MCF 10A (cell line): ENCODE data around the gene TMEM140. TPM values are rescaled to one million over a fixed set of nuclear protein-coding genes. Genes with fewer than 3 reads are reported as not detected.

Experiments
- BruUV-seq: library from RNA; stranded (reverse); fragments of 400-500 nt; replicated peaks from 2 replicates; lab custom pipeline; 2021; lab: Mats Ljungman, UMichigan
- CTCF ChIA-PET: fragments of 300-600 bp; sonication (Branson Sonifier 250); formaldehyde crosslinking; extraction: SDS; loops from one replicate; lab custom pipeline; 2021; ENCODE audit warnings: antibody characterized with exemption, inconsistent platforms; lab: Yijun Ruan, JAX
- POLR2A ChIA-PET: fragments of 300-600, 350-650 bp; sonication (Branson Sonifier 250); formaldehyde crosslinking; extraction: SDS; loops from one replicate; lab custom pipeline; 2020; ENCODE audit warnings: antibody characterized with exemption, inconsistent platforms; lab: Yijun Ruan, JAX
- DNase-seq: peaks from one replicate; pipeline ENCODE4 v3.0.0-alpha.2; 2018; ENCODE audit not compliant: unreplicated experiment
- H3K27ac Mint-ChIP-seq: one replicate; pipeline ENCODE4 v1.8.0; 2022; ENCODE audit warnings: mild to moderate bottlenecking, low read depth, mixed read lengths; ENCODE audit not compliant: unreplicated experiment
- H3K27me3 Mint-ChIP-seq: one replicate; pipeline ENCODE4 v1.8.0; 2022; ENCODE audit warnings: mixed read lengths; ENCODE audit not compliant: insufficient read depth, unreplicated experiment
- H3K36me3 Mint-ChIP-seq: one replicate; pipeline ENCODE4 v1.8.0; 2022; ENCODE audit warnings: mild to moderate bottlenecking, moderate library complexity, mixed read lengths; ENCODE audit not compliant: insufficient read depth, unreplicated experiment
- H3K4me1 Mint-ChIP-seq: one replicate; pipeline ENCODE4 v1.8.0; 2022; ENCODE audit warnings: mixed read lengths; ENCODE audit not compliant: insufficient read depth, unreplicated experiment
- H3K4me3 Mint-ChIP-seq: one replicate; pipeline ENCODE4 v1.8.0; 2022; ENCODE audit warnings: mild to moderate bottlenecking, moderate library complexity, mixed read lengths; ENCODE audit not compliant: unreplicated experiment
- H3K9me3 Mint-ChIP-seq: one replicate; pipeline ENCODE4 v1.8.0; 2022; ENCODE audit warnings: mixed read lengths; ENCODE audit not compliant: unreplicated experiment
- intact Hi-C: fragments of 100-400 bp; cut with micrococcal nuclease; formaldehyde crosslinking; loops from 2 replicates; pipeline ENCODE4 v1.14.1; 2022
- microRNA-seq: library from miRNA; unstranded; fragments of <30 nt; microRNA quantifications from one replicate; pipeline ENCODE4 v1.2.0, GENCODE V29; 2022
- total RNA-seq: library from RNA; stranded (reverse); gene quantifications from 2 replicates; pipeline ENCODE4 v1.2.3, GENCODE V29; 2022
- TF ChIP-seq, protein P1 (sequence below): fragments of 200-600 bp; IDR thresholded peaks from one replicate; pipeline ENCODE4 v1.8.0; 2022; ENCODE audit warnings: antibody characterized with exemption, mild to moderate bottlenecking; ENCODE audit not compliant: unreplicated experiment

Gene TMEM140
- total RNA-seq, 1 experiment from 2014 or later = not detected

DNA sequence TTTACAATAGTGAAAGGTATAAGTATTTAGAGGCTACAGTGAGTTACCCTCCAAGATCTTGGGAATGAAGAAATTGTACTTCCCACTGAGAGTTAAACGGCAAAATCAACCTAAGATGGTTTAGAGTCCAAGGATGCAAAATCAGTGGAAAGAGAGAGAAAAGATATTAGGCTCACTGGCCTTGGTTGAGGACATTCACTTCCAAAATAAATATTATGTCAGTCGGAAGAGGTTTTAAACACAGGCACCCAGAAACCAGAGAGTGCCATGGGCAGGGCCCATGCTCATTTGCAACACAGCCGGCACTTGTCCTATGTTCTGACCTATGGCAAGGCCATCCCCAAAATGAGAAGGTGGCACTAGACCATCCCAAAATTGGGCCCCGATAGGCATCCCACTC, 67.3 kb downstream of the TMEM140 start:
- CTCF ChIA-PET = interaction anchor here (2.0 kb wide), 1 partner anchor 59 kb away, joined by 9 read pairs; no protein-coding TSS in a partner anchor
- TF ChIP-seq, protein P1, sequence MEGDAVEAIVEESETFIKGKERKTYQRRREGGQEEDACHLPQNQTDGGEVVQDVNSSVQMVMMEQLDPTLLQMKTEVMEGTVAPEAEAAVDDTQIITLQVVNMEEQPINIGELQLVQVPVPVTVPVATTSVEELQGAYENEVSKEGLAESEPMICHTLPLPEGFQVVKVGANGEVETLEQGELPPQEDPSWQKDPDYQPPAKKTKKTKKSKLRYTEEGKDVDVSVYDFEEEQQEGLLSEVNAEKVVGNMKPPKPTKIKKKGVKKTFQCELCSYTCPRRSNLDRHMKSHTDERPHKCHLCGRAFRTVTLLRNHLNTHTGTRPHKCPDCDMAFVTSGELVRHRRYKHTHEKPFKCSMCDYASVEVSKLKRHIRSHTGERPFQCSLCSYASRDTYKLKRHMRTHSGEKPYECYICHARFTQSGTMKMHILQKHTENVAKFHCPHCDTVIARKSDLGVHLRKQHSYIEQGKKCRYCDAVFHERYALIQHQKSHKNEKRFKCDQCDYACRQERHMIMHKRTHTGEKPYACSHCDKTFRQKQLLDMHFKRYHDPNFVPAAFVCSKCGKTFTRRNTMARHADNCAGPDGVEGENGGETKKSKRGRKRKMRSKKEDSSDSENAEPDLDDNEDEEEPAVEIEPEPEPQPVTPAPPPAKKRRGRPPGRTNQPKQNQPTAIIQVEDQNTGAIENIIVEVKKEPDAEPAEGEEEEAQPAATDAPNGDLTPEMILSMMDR = no peak
- Mint-ChIP-seq H3K27ac (no peak overlapping the region), H3K9me3 (no peaks in the 10 kb centered on the region), H3K4me1 (no peaks in the 10 kb centered on the region), H3K27me3 (no peaks in the 10 kb centered on the region), H3K4me3 (no peak overlapping the region), H3K36me3 (no peaks in the 10 kb centered on the region)
- intact Hi-C loops = no loop called here
- no TSS peak for BruUV-seq
- DNase-seq = no peak
- POLR2A ChIA-PET = interaction anchor here (0.6 to 2.3 kb wide), 2 partner anchors 13 to 45 kb away, joined by 3 to 8 read pairs; partner anchors contain the start of gene CYREN

DNA sequence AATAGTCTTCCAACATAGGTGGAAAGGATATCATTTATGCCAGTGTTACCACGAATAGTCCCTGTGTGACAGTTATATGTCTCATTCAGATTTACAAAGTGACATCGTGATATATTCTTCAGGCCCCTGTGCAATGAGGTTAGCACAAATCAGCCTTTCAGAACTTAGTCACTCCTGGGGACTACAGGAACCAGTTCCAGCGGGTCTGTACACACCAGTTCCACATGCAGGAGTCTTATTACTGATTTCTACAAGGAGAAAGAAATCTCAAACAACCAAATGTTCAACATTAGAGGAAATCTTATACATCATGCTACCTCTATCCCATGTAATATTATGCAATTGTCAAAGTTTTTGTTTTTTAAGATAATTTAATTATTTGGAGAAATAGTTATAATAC, 67.8 kb downstream of the TMEM140 start:
- Mint-ChIP-seq H3K4me3 (no peak overlapping the region), H3K36me3 (no peaks in the 10 kb centered on the region), H3K27me3 (no peaks in the 10 kb centered on the region), H3K4me1 (no peaks in the 10 kb centered on the region), H3K9me3 (no peaks in the 10 kb centered on the region), H3K27ac (no peak overlapping the region)
- DNase-seq = no peak
- ChIA-PET POLR2A (no interaction called here), CTCF (no interaction called here)
- BruUV-seq = no TSS peak
- TF ChIP-seq, protein P1 = no peak
- intact Hi-C loops = no loop called here

Small RNA genes lying within 50 kb of the gene (microRNA-seq; reads per million reads assigned to microRNA genes)
- 0.40 reads per million for gene MIR6509

Other genes starting within 250 kb of the TMEM140 start
- gene AGBL3, start 161.6 kb upstream of the TMEM140 start, total RNA-seq = 1.1 and 1.8 TPM in 2 replicates
- gene CYREN, start 22.6 kb downstream of the TMEM140 start, total RNA-seq = 66.0 and 71.0 TPM in 2 replicates
- gene WDR91, start 63.5 kb downstream of the TMEM140 start, total RNA-seq = 6.7 and 7.3 TPM in 2 replicates
- gene STRA8, start 85.8 kb downstream of the TMEM140 start, total RNA-seq = not detected in 2 replicates